Measurements from ENCODE around the gene CSF2RB.

Gene CSF2RB

DNA sequence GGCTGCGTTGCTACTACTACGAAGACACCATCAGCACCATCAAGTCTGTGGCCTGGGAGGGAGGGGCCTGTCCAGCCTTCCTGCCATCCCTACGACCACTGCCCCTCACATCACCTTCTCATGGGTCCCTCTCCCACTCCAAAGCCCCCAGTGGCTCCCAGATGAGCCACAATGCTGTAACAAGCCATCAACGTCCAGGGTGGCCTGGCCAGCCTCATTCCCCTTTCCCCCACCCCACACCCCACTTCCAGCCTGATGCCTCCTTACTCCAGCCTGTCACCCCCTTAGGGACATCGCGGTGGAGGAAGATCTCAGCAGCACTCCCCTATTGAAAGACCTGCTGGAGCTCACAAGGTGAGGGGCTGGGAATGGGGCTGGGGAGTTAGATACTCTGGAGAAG, 37.7 kb upstream of the CSF2RB start:
- H3K4me3 ChIP-seq (replicated peaks; ENCODE audit: low read depth, low read length) = no peak overlapping the region
- no peak for TF ChIP-seq CTCF (IDR thresholded peaks at IDR 0.05; ENCODE audit: low read length, missing control alignments)
- no peak for DNase-seq (ENCODE audit: low read depth)

DNA sequence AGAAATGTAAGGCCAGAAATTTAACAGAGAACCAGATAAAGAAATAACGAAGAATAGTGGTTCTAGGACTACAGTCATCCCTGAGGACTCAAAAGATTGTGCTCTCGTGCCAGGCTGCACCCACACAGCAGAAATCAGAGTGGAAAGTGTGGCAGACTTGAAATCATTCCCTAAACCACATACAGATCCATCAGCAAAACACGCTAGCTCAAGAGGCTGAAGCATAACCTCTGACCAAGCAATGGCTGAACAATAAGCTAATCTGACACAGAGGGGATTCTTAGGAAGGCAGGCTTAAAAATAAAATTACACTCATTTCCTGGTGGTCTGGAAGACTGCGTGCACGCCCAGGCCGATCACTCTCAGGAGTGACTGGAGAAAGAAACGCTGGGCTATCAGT, 33.7 kb upstream of the CSF2RB start:
- peak; percentile 24 for DNase-seq (ENCODE audit: low read depth)
- no peak for TF ChIP-seq CTCF (IDR thresholded peaks at IDR 0.05; ENCODE audit: low read length, missing control alignments)
- H3K4me3 ChIP-seq (replicated peaks; ENCODE audit: low read depth, low read length) = no peak overlapping the region

GRCh38 chr22:36881504-36882245, 31.8 kb upstream of the CSF2RB start:
- DNase-seq (ENCODE audit: low read depth) = peak; percentile 8
- no peak overlapping the region for H3K4me3 ChIP-seq (replicated peaks; ENCODE audit: low read depth, low read length)
- no peak for TF ChIP-seq CTCF (IDR thresholded peaks at IDR 0.05; ENCODE audit: low read length, missing control alignments)

DNA sequence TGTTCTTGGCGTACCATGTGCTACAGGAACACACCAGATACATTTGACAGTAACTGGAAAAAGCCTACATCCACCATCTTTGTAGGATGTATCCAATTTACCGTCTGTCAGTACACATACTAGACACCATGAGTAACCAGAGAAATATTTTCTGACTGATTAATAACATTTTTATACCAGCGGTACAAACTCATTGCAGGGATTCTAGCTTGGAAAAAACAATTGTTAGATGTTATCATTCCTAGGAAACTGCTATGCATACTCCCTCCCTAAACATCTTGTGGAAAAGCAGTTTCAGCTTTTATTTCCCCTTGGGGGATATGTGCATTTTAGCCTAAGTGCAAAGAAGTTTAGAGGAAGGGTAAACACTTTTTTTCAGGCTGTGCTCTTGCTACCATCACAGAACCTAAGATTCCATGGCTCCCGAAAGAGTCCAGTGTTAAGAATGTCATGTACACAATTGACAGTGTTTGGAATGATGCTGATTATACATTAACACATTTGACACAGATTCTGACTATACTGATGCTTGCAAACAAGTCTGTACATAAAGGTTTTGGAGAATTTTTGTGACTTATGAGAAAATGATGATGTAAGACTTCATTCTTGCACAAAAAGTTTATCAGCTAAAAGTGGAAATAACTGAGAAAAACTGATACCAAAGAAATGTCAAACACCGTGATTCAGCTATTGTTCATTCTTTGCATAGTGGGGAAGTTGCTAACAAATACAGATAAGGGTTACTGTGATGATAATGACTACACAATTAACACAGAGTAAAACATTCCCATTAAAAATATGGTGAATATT, 28.9 kb upstream of the CSF2RB start:
- peak; percentile 77 for DNase-seq (ENCODE audit: low read depth)
- no peak for TF ChIP-seq CTCF (IDR thresholded peaks at IDR 0.05; ENCODE audit: low read length, missing control alignments)
- H3K4me3 ChIP-seq (replicated peaks; ENCODE audit: low read depth, low read length) = no peak overlapping the region

- no peak overlapping the region for H3K4me3 ChIP-seq (replicated peaks; ENCODE audit: low read depth, low read length)
- peak; percentile 7 for DNase-seq (ENCODE audit: low read depth)
- no peak for TF ChIP-seq CTCF (IDR thresholded peaks at IDR 0.05; ENCODE audit: low read length, missing control alignments)
These were observed 28.0 kb upstream of the CSF2RB start for GRCh38 chr22:36885474-36885873.

- H3K4me3 ChIP-seq (replicated peaks; ENCODE audit: low read depth, low read length) = no peak overlapping the region
- no peak for TF ChIP-seq CTCF (IDR thresholded peaks at IDR 0.05; ENCODE audit: low read length, missing control alignments)
- no peak for DNase-seq (ENCODE audit: low read depth)
These were observed 27.4 kb upstream of the CSF2RB start for GRCh38 chr22:36886016-36886415.

All from fibroblast of pulmonary artery (primary cell).